OCI-LY3 (cell line): ENCODE measurements around the gene RTN4R.

Source experiments
- CTCF ChIP-seq: fragments of 200-600, 300-600 bp; sonication (generic); IDR thresholded peaks from 2 replicates; pipeline ENCODE4 v1.5.1; 2014; ENCODE audit warnings: antibody characterized with exemption, low read length, low read depth
- EZH2phosphoT487 ChIP-seq: fragments of 200-600 bp; shearing (Covaris generic); IDR thresholded peaks from 2 replicates; pipeline ENCODE4 v1.6.1; 2018; ENCODE audit warnings: antibody characterized with exemption, mixed run types, low read depth

- TF ChIP-seq CTCF (no peak), EZH2phosphoT487 (no peak)
These were observed 27.2 kb downstream of the RTN4R start for GRCh38 chr22:20240900-20241299.
